SK-N-SH (cell line): ENCODE data around the gene CLEC4M. TPM values are rescaled to one million over a fixed set of nuclear protein-coding genes. Genes with fewer than 3 reads are reported as not detected.

Experiments used
- CTCF ChIA-PET: fragments of 300-600, 350-600 bp; formaldehyde crosslinking; extraction: SDS; loops from one replicate; lab custom pipeline; 2021; lab: Yijun Ruan, JAX
- POLR2A ChIA-PET: fragments of 350-600 bp; sonication (Branson Sonifier 250); formaldehyde crosslinking; extraction: SDS; loops from one replicate; lab custom pipeline; 2020; ENCODE audit warnings: antibody characterized with exemption, inconsistent platforms; lab: Yijun Ruan, JAX
- DNase-seq: peaks from one replicate; pipeline ENCODE4 v3.0.0; 2012
- H2AFZ ChIP-seq: fragments of 200-600 bp; sonication (generic); 2 replicates; pipeline ENCODE4 v1.8.1; 2016; ENCODE audit warnings: antibody characterized with exemption, mild to moderate bottlenecking, low read depth
- H3F3A ChIP-seq: fragments of 200-600 bp; sonication (generic); replicated peaks from 2 replicates; pipeline ENCODE3; 2016; ENCODE audit warnings: antibody characterized with exemption, mild to moderate bottlenecking; ENCODE audit not compliant: insufficient read depth
- H3K27ac ChIP-seq, 2 experiments: fragments of 200-500 bp in 1 of 2; fragments of 200-600 bp in 1 of 2; sonication (Bioruptor generic) in 1 of 2; sonication (generic), shearing (Covaris generic) in 1 of 2; 2 replicates each; pipeline versions ENCODE4 v1.5.1 to v1.6.1; 2014 to 2016; ENCODE audit warnings: low read depth in 2 of 2, inconsistent platforms in 1 of 2, low read length in 1 of 2, mild to moderate bottlenecking in 1 of 2, mixed read lengths in 1 of 2
- H3K27me3 ChIP-seq: fragments of 200-600 bp; sonication (generic), shearing (Covaris generic); 2 replicates; pipeline ENCODE4 v1.6.1; 2016; ENCODE audit warnings: mixed run types; ENCODE audit not compliant: insufficient read depth
- H3K36me3 ChIP-seq, 2 experiments: fragments of 200-500 bp in 1 of 2; fragments of 200-600 bp in 1 of 2; sonication (Bioruptor generic) in 1 of 2; sonication (generic) in 1 of 2; replicated peaks in 1 of 2; 2 replicates each; pipeline versions ENCODE3 to v1.5.1; 2014 to 2016; ENCODE audit warnings: low read length in 1 of 2, mild to moderate bottlenecking in 1 of 2; ENCODE audit not compliant: insufficient read depth in 2 of 2, control insufficient read depth in 1 of 2
- H3K4me1 ChIP-seq, 2 experiments: fragments of 200-500 bp in 1 of 2; fragments of 200-600 bp in 1 of 2; sonication (Bioruptor generic) in 1 of 2; sonication (generic), shearing (Covaris generic) in 1 of 2; 2 replicates each; pipeline versions ENCODE4 v1.5.1 to v1.6.1; 2014 to 2016; ENCODE audit warnings: low read depth in 1 of 2, low read length in 1 of 2, mixed run types in 1 of 2; ENCODE audit not compliant: insufficient read depth in 2 of 2, control insufficient read depth in 1 of 2
- H3K4me2 ChIP-seq: fragments of 200-600 bp; sonication (generic), shearing (Covaris generic); 2 replicates; pipeline ENCODE4 v1.6.1; 2017; ENCODE audit warnings: mixed run types
- H3K4me3 ChIP-seq, 2 experiments: fragments of 200-500 bp in 1 of 2; fragments of 200-600 bp in 1 of 2; sonication (Bioruptor generic) in 1 of 2; sonication (generic), shearing (Covaris generic) in 1 of 2; 2 replicates each; pipeline versions ENCODE4 v1.5.1 to v1.8.1; 2014 to 2016; ENCODE audit warnings: low read depth in 2 of 2, inconsistent platforms in 1 of 2, low read length in 1 of 2, mild to moderate bottlenecking in 1 of 2, mixed read lengths in 1 of 2, moderate library complexity in 1 of 2
- H3K79me2 ChIP-seq: fragments of 200-600 bp; sonication (generic); 2 replicates; pipeline ENCODE4 v1.8.1; 2017; ENCODE audit warnings: mild to moderate bottlenecking; ENCODE audit not compliant: insufficient read depth
- H3K9ac ChIP-seq: fragments of 200-600 bp; sonication (generic); 2 replicates; pipeline ENCODE4 v1.6.1; 2017; ENCODE audit warnings: mixed run types
- H3K9me2 ChIP-seq: fragments of 200-600 bp; sonication (generic); 2 replicates; pipeline ENCODE4 v1.6.1; 2017; ENCODE audit warnings: mixed run types
- H3K9me3 ChIP-seq: fragments of 200-600 bp; sonication (generic); 2 replicates; pipeline ENCODE4 v1.6.1; 2017; ENCODE audit warnings: mixed run types, mild to moderate bottlenecking, moderate library complexity
- H4K20me1 ChIP-seq: fragments of 200-600 bp; sonication (generic); 2 replicates; pipeline ENCODE4 v1.6.1; 2017; ENCODE audit warnings: mild to moderate bottlenecking, mixed run types; ENCODE audit not compliant: insufficient read depth
- CHD2 ChIP-seq: fragments of 150-350 bp; IDR thresholded peaks from 2 replicates; pipeline ENCODE4 v1.6.1; 2018; ENCODE audit warnings: low read length; ENCODE audit not compliant: partially characterized antibody
- ELF1 ChIP-seq: IDR thresholded peaks from 2 replicates; pipeline ENCODE4 v1.4.0; 2012
- EP300 ChIP-seq, 2 experiments: IDR thresholded peaks; 2 replicates each; pipeline versions ENCODE4 v1.4.0 to v1.6.1; 2012; ENCODE audit warnings: borderline replicate concordance in 1 of 2, low read depth in 1 of 2, low read length in 1 of 2
- EZH2phosphoT487 ChIP-seq: fragments of 200-600 bp; sonication (generic); IDR thresholded peaks from 2 replicates; pipeline ENCODE4 v1.6.1; 2017; ENCODE audit warnings: low read depth, mixed run types, mild to moderate bottlenecking, antibody characterized with exemption, moderate library complexity, borderline replicate concordance
- GABPA ChIP-seq: IDR thresholded peaks from 2 replicates; pipeline ENCODE4 v1.4.0; 2012; ENCODE audit warnings: low read depth, mild to moderate bottlenecking
- MAX ChIP-seq: IDR thresholded peaks from 2 replicates; pipeline ENCODE4 v1.4.0; 2012; ENCODE audit warnings: low read depth
- MEF2A ChIP-seq: IDR thresholded peaks from 2 replicates; pipeline ENCODE4 v1.4.0; 2012; ENCODE audit warnings: low read depth, borderline replicate concordance
- MXI1 ChIP-seq: IDR thresholded peaks from 2 replicates; pipeline ENCODE4 v1.6.1; 2012; ENCODE audit warnings: mild to moderate bottlenecking, low read depth, low read length, improper control_type of control experiment
- NFIC ChIP-seq: IDR thresholded peaks from 2 replicates; pipeline ENCODE4 v1.4.0; 2012; ENCODE audit warnings: borderline replicate concordance
- NRF1 ChIP-seq: IDR thresholded peaks from 2 replicates; pipeline ENCODE4 v1.6.1; 2012; ENCODE audit warnings: low read depth, mild to moderate bottlenecking, low read length
- RFX5 ChIP-seq: IDR thresholded peaks from 2 replicates; pipeline ENCODE4 v1.6.1; 2012; ENCODE audit warnings: mild to moderate bottlenecking, improper control_type of control experiment, low read length
- RXRA ChIP-seq: IDR thresholded peaks from 2 replicates; pipeline ENCODE4 v1.4.0; 2012; ENCODE audit warnings: low read depth, mild to moderate bottlenecking, borderline replicate concordance
- TEAD4 ChIP-seq: IDR thresholded peaks from 2 replicates; pipeline ENCODE4 v1.4.0; 2012; ENCODE audit warnings: mild to moderate bottlenecking, borderline replicate concordance; ENCODE audit not compliant: insufficient read depth
- USF1 ChIP-seq: IDR thresholded peaks from 2 replicates; pipeline ENCODE4 v1.4.0; 2012; ENCODE audit warnings: low read depth, borderline replicate concordance
- YY1 ChIP-seq: IDR thresholded peaks from 2 replicates; pipeline ENCODE4 v1.4.0; 2012; ENCODE audit warnings: low read depth, mild to moderate bottlenecking
- WGBS: methylation state at CpG from one replicate; pipeline ENCODE4 v1.1.6; 2017; ENCODE audit warnings: low lambda C conversion rate; 5-methylcytosine and 5-hydroxymethylcytosine counted together
- polyA plus RNA-seq, 3 experiments: library from polyadenylated mRNA; depleted of rRNA; stranded (reverse); fragments of >200 nt; gene quantifications; 2 replicates each; pipeline ENCODE4 v1.2.3, GENCODE V29; 2012
- TF ChIP-seq, protein P1 (sequence below): IDR thresholded peaks from 2 replicates; pipeline ENCODE4 v1.4.0; 2012; ENCODE audit warnings: low read depth, borderline replicate concordance
- TF ChIP-seq, protein P2 (sequence below): IDR thresholded peaks from 2 replicates; pipeline ENCODE4; 2012

Gene CLEC4M
- polyA plus RNA-seq, 1 of the 3 experiments (the other 2 are of a cell fraction) = not detected

GRCh38 chr19:7795555-7796161 is 32.6 kb downstream of the CLEC4M start:
- Histone ChIP-seq H3F3A (no peaks in the 10 kb centered on the region), H2AFZ (no peak overlapping the region), H3K9ac (no peak overlapping the region), H3K9me2 (no peaks in the 10 kb centered on the region), H3K4me1 (no peaks in the 10 kb centered on the region), H3K9me3 (no peaks in the 10 kb centered on the region), H3K27me3 (peaks cover 25% of the 10 kb centered on the region; the same call in 1 of the 2 replicates), H3K4me3 (no peak overlapping the region), H3K79me2 (no peaks in the 10 kb centered on the region), H4K20me1 (no peaks in the 10 kb centered on the region), H3K4me2 (0 out of 2 replicates have a peak overlapping the region, but pooled peaks have one; percentile 10), H3K36me3 (no peaks in the 10 kb centered on the region), H3K27ac (no peak overlapping the region)
- ChIA-PET POLR2A (no interaction called here), CTCF (interaction anchor here (0.6 to 2.1 kb wide), 2 partner anchors 14 to 227 kb away, joined by 3 to 9 read pairs; no protein-coding TSS in a partner anchor)
- no peak for DNase-seq
- WGBS = 43% methylated on average over 8 of the region's 8 CpGs
- TF ChIP-seq, protein P1, sequence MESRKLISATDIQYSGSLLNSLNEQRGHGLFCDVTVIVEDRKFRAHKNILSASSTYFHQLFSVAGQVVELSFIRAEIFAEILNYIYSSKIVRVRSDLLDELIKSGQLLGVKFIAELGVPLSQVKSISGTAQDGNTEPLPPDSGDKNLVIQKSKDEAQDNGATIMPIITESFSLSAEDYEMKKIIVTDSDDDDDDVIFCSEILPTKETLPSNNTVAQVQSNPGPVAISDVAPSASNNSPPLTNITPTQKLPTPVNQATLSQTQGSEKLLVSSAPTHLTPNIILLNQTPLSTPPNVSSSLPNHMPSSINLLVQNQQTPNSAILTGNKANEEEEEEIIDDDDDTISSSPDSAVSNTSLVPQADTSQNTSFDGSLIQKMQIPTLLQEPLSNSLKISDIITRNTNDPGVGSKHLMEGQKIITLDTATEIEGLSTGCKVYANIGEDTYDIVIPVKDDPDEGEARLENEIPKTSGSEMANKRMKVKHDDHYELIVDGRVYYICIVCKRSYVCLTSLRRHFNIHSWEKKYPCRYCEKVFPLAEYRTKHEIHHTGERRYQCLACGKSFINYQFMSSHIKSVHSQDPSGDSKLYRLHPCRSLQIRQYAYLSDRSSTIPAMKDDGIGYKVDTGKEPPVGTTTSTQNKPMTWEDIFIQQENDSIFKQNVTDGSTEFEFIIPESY = no peak
- TF ChIP-seq MXI1 (no peak), NFIC (no peak), TEAD4 (no peak), RFX5 (no peak), USF1 (no peak), RXRA (no peak), NRF1 (no peak), CHD2 (no peak)
- TF ChIP-seq, protein P2, sequence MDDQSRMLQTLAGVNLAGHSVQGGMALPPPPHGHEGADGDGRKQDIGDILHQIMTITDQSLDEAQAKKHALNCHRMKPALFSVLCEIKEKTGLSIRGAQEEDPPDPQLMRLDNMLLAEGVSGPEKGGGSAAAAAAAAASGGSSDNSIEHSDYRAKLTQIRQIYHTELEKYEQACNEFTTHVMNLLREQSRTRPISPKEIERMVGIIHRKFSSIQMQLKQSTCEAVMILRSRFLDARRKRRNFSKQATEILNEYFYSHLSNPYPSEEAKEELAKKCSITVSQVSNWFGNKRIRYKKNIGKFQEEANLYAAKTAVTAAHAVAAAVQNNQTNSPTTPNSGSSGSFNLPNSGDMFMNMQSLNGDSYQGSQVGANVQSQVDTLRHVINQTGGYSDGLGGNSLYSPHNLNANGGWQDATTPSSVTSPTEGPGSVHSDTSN = no peak

DNA sequence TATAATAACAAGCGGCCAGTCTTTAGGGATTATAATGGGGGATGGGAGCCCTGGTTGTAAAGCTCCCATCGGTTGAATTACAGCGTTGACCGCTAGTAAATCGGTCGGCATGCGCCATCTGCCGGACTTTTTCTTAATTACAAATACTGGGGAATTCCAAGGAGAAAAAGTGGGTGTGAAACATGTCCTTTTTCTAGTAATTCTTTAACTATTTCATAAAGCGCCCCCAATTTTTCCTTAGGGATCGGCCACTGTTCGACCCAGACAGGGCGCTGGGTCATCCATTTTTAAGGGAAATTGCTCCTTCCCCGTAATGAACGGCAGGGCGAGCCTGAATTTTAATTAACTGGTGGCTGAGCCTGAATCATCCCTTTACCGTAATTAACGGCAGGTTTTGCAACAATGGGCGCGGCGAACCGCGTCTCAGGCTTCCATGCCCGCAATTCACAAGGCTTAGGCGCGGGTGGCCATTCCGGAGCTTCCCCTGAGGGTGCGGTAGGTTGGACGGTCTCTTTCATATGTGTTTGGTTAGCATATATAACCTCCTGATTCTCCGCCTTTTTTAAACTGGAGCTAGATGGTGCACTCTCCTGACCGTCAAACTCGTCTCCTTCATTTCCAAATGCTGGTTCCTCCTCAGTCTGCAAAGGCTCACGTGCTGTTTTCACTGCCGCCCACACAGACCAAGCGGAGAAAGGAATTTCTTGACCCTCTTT is 36.8 kb downstream of the CLEC4M start:
- no peaks in the 10 kb centered on the region for H3K9me3 ChIP-seq
- no peak overlapping the region for H3K27ac ChIP-seq
- POLR2A ChIA-PET = interaction anchor here (1.3 kb wide), 1 partner anchor 231 kb away, joined by 3 read pairs; no protein-coding TSS in a partner anchor
- no peaks in the 10 kb centered on the region for H3K79me2 ChIP-seq
- H4K20me1 ChIP-seq = no peaks in the 10 kb centered on the region
- peak; percentile 73 for DNase-seq
- CTCF ChIA-PET = interaction anchor here (0.6 to 5.4 kb wide), 57 partner anchors 8 to 698 kb away, joined by 3 to 116 read pairs (median 4); partner anchors contain the start of genes CLEC4M, MCEMP1, MCOLN1 and RETN
- H2AFZ ChIP-seq = peak overlapping the region; percentile 31; the same call in 1 of the 2 replicates
- H3K9ac ChIP-seq = no peak overlapping the region
- H3F3A ChIP-seq = no peaks in the 10 kb centered on the region
- H3K4me3 ChIP-seq = peak overlapping the region in 1 of 2 experiments; percentile 54; a peak in 2 of 4 replicates
- H3K9me2 ChIP-seq = no peaks in the 10 kb centered on the region
- H3K27me3 ChIP-seq = peaks cover 43% of the 10 kb centered on the region
- WGBS = 4% methylated on average over 34 of the region's 34 CpGs
- H3K4me1 ChIP-seq = no peaks in the 10 kb centered on the region
- H3K4me2 ChIP-seq = peak overlapping the region; percentile 75
- H3K36me3 ChIP-seq = no peaks in the 10 kb centered on the region
- TF ChIP-seq MAX = no peak
- TF ChIP-seq GABPA = no peak
- no peak for TF ChIP-seq EP300 (IDR thresholded peaks at IDR 0.05; ENCODE audit: borderline replicate concordance in 1 of 2, low read depth in 1 of 2, low read length in 1 of 2)
- TF ChIP-seq, protein P1 = no peak
- TF ChIP-seq ELF1 = no peak
- TF ChIP-seq EZH2phosphoT487 = no peak
- no peak for TF ChIP-seq RXRA
- TF ChIP-seq YY1 = no peak
- TF ChIP-seq NFIC = no peak
- TF ChIP-seq MEF2A = no peak
- TF ChIP-seq CHD2 = peak; percentile 52
